HK-2 (cell line): Measurements from ENCODE around the gene FBXO46.

ENCODE experiments used
- DNase-seq: peaks from one replicate; pipeline ENCODE4 v3.0.0-alpha.2; 2018; ENCODE audit not compliant: unreplicated experiment

Gene FBXO46, protein sequence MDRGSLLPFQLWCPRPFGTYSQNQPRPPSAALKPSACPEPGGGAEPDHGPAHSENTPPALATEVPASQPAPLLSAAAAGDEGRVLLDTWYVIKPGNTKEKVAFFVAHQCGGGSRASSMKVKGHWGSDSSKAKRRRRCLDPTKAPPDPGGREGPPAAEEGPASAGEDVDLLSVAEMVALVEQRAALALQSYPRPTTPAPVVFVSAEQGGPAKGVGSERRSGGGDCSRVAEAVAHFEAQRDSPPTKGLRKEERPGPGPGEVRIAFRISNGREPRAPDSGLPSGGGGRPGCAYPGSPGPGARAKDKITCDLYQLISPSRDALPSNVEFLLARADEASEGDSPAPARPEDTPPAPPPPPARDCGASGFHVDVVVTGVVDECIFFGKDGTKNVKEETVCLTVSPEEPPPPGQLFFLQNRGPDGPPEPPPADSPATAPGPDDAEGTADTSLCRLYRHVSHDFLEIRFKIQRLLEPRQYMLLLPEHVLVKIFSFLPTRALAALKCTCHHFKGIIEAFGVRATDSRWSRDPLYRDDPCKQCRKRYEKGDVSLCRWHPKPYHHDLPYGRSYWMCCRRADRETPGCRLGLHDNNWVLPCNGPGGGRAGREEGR

DNA sequence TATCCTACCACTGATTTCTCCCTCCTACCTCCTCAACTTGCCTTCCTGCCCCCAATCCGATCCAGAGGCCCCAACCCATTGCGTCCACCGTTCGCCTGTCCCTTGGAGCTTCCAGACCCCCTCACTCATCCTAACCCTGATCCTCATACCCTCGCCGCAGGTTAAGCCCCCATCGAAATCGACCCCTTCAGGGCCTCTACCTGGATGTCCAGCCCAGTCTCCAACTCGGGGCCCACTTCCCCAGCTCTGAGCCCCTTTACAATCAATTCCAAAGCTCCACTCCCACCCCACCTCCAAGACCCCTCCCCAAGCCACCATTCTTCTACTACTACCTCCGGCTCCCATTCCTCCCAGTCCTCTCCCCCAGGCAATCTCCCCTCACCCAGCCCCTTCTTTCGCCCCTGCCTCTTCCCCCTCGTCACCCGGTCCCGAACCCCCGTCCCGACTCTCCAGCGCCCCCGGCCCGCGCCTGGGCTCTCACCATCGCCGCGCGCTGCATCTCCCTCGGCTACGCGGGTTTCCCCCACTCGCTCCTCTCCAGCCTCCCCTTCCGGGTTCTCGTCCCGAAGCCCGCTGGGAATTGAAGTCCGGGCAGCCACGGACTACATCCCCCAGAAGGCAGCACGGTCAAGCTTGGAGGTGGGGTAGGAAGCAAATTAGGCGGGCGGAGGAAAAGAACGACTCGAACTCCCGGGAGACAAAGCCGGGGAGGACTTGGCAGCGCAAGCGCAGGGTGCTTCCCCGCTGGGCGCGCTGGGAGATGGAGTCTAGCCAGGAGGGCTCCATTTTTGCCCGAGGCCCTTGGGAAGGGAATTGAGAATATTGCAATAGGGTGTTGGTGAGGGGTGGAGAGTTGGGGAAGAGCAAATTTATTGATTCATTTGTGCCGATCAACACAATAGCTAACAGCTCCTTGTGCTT lies at the start of gene FBXO46:
Gene FBXO46, minus strand, starts transcription at position 529 of the 921 bp plus-strand sequence. CDS start 17,401 bp downstream, outside the sequence.
- DNase-seq = peak; percentile 97

DNA sequence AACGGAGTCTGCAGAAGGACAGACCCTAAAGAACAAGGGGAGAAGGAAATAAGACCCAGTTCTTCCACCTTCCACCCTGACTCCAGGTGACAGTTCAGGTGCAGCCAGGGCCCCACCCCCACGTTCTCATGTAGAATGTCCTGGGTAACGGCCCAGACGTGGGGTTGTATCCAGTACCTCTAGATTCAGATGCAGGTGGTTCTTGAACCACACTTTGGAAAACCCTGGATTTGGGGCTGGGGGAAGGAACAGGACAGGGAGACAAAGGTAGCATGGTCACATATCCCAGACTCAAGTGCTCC lies 49.4 kb upstream of the FBXO46 start:
- no peak for DNase-seq

DNA sequence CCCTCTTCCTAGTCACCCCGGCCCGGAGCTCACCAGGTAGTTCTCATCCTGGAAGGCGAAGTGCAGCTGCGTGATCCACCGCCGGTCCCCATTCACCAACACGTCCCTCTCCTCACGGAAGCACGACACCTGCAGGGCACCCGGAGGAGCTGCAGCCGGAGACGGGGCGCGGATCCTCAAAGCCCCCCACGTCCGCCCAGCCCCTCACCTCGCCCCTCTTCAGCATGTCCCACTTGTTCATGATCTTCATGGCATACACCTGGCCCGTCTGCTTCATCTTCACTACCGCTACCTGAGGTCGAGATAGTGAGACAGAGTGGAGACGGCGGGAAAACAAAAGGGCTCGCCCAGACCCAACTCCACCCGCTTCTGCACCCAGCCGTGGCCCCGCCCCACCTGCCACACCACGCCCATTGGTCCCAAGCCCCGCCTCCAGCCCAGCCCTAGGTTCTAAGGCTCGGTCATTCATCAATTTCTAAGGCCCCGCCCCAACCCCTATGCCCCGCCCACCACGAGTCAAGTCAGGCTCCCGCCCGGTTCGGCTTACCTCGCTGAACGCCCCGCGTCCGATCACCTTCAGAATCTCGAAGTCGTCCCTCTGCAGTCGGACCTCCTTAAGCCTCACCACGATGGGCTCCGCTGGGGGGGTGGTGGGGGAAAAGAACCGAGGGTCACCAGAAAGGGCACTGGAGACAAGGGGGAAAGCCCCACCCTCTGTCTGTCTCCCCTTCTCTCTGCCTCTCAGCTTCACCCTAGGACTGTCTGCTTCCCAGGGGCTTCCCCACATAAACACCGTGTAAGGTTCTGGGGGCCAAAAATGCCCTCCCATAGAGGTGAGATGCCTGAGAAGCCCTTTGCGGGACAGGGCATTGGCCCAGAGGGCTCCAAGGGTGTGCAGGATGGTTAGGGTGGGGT lies 48.8 kb upstream of the FBXO46 start:
- no peak for DNase-seq

DNA sequence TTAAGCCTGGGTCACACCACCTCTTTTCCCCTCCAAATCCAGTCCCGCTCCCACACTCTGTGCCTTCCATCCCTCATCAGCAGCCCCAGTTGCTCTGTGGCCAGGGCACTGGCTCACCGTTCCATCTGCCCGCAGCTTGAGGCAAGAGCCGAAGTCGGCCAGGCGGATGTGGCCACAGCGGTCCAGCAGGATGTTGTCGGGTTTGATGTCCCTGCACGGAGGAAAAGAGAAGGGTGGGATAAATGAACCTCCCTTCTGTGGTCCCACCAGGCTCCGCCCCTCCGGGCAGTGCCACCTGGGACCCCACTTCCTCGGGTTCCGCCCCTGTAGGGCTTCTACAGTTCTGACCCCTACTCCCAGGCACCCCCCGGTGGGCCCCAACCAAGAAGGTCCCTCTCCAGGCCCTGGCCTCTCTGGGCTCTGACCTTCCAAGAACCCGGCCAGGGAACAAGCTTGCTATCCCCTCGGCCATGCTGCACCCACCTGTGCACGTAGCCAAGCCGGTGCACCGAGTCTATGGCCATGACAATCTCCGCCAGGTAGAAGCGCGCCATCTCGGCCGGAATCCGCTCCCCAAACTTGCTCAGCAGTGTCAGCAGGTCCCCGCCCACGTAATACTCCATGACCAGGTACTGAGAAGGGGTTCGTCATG lies 47.4 kb upstream of the FBXO46 start:
- DNase-seq = no peak

DNA sequence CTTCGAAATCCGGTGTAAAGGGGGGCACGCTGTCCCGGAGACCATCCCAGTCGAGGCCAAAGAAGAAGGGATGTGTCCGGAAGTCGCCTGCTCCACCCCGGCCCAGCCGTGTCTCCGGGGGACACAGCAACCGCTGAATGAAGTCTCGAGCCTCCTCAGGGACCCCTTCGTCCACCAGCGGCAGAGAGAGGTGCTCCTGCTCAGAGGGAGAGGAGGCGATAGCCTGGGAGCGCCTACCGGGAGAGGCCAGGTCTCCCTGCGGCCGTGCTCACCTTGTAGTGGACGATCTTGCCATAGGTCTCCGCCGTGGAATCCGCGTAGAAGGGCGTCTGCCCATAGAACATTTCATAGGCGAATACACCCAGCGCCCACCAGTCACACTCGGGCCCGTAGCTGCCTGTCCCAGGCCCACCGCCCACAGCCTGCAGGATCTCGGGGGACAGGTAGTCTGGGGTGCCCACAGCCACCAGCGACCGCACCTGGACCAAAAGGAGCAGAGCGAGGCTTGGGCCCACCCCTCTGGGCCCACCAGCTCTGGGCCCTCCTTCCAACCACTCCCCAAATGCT lies 46.8 kb upstream of the FBXO46 start:
- DNase-seq = no peak

DNA sequence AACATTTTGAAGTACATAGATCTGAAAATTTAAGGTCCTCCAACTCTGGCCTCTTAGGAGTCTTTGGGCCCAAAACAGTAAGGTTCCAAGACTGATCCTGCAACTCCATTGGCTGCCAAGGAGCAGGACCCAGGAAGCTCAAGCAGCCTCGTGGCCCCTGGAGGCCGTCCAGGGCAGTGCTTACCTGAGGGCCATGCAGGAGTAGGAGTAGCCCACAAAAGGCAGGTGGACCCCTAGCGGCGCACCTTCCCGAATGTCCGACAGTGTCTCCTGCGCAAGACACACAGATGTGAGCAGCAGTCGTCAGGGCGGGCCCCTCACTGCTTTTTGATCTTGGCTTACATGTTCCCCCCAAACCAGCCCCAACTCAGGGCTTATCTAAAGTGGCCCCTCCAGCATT lies 44.1 kb upstream of the FBXO46 start:
- no peak for DNase-seq

DNA sequence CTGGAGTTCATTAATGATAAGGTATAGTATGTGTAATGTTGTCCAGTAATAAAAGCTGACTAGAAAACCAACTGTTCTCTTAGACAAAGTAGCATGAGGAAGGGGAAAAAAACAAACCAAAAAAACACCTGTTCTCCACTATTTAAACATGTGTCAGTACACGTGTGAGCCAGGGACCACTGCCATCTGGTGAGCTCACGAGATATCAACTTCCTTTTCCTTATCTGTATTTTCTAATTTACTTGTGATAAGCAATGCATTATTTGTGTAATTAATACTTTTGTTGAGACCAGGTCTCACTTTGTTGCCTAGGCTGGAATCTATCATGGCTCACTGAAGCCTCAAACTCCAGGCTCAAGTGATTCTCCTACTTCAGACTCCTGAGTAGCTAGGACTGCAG lies 42.7 kb upstream of the FBXO46 start:
- DNase-seq = no peak

DNA sequence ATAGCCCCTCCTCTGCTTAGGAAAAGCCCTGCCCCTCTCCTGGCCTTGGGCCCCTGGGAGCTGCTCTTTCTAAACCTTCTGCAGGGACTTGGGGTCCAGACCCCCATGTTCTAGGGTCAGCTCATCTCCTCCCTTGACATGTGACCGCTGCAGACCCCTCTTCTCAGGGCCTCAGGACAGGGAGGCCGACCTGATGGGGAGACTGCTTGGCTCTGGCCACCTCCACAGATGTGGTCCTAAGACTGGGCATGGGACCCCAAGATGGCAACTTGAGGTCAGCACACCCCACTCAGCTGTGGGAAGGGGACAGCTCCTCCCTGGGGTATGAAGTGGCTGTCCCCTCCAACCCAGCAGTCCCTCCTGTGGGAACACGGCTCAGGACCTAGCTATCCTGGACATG lies 42.2 kb upstream of the FBXO46 start:
- DNase-seq = no peak

DNA sequence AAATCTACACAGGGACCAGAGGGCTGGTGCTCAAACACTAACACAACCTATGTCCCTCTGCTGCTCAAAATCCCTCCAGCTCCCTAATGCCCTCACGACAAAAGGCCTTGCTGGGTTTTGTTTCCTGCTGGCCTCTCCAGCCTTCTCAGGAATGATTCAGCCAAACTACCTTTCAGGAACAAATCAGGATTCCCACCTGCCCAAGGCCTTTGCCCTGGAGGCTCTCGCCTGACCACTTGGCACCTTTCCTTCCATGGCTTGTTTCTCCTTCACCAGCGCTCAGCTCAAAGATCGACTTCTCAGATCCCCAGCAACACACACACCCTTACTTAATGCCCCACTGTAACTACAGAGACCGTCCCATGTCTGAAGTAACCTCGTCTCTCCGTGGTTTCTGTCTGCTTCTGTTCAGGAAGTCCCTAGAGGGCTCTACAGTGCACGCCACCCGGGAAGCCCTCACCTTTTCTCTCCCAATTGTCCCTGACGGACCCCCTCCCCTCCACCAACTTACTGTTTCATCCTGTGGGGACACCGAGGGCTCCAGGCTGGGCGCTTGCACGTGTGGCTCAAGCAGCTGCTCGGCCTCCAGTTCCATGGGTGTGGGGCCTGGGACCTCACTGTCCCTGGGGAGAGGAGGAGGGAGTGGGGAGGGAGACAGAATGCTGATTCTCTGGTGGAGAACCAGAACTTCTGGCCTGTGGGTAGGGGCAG lies 41.6 kb upstream of the FBXO46 start:
- no peak for DNase-seq

DNA sequence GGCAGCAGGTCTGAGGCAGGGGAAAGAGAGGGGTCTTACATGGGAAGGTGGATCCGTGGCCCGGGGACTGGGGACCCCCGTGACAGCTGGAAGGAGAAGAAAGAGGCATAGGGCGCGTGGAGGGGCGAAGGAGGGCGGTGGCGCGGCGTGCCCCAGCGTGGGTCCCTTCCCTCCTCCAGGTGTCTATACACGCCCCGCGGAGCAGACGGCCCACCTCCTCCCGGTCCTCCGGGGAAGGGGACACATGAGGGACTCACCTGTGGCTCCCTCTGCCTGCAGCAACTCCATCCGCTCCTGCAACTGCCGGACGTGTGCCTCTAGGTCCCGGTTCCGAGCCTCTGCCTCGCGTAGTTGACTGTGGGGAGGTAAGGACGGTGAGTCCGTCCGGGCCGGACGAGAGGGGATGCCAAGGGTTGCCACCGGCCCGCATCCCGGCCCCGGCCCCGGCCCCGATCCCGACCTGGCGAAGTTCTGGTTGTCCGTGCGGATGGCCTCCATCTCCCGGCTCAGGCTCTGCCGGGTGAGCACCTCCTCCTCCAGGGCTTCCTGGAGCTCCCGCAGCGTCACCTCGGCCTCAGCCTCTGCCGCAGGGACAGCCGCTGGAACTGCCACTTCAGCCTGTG lies 40.7 kb upstream of the FBXO46 start:
- no peak for DNase-seq

DNA sequence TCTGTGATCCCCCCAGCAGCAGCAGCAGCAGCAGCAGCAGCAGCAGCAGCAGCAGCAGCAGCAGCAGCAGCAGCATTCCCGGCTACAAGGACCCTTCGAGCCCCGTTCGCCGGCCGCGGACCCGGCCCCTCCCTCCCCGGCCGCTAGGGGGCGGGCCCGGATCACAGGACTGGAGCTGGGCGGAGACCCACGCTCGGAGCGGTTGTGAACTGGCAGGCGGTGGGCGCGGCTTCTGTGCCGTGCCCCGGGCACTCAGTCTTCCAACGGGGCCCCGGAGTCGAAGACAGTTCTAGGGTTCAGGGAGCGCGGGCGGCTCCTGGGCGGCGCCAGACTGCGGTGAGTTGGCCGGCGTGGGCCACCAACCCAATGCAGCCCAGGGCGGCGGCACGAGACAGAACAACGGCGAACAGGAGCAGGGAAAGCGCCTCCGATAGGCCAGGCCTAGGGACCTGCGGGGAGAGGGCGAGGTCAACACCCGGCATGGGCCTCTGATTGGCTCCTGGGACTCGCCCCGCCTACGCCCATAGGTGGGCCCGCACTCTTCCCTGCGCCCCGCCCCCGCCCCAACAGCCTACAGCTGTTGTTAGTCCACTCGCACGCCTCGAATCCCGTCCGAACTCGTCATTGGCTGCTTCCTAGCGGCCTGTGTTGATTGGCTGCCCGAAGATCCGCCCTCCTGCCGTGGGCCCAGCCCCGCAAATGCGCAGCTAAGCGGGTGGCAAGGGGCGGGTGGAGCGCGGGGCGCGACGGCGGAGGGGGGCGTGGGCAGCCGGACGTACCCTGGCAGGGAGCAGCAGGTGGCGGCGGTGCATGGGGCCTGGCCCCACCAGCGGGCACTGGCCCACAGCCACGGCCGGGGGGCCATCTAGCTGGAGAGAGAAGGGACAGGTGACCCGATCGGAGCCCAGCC lies 39.8 kb upstream of the FBXO46 start:
- peak; percentile 99 for DNase-seq

DNA sequence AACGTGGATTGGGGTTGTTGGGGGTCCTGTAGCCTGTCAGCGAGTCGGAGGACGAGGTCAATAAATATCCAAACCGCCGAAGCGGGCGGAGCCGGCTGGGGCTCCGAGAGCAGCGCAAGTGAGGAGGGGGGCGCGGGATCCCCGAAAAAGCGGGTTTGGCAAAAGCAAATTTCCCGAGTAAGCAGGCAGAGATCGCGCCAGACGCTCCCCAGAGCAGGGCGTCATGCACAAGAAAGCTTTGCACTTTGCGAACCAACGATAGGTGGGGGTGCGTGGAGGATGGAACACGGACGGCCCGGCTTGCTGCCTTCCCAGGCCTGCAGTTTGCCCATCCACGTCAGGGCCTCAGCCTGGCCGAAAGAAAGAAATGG lies 39.1 kb upstream of the FBXO46 start:
- no peak for DNase-seq

DNA sequence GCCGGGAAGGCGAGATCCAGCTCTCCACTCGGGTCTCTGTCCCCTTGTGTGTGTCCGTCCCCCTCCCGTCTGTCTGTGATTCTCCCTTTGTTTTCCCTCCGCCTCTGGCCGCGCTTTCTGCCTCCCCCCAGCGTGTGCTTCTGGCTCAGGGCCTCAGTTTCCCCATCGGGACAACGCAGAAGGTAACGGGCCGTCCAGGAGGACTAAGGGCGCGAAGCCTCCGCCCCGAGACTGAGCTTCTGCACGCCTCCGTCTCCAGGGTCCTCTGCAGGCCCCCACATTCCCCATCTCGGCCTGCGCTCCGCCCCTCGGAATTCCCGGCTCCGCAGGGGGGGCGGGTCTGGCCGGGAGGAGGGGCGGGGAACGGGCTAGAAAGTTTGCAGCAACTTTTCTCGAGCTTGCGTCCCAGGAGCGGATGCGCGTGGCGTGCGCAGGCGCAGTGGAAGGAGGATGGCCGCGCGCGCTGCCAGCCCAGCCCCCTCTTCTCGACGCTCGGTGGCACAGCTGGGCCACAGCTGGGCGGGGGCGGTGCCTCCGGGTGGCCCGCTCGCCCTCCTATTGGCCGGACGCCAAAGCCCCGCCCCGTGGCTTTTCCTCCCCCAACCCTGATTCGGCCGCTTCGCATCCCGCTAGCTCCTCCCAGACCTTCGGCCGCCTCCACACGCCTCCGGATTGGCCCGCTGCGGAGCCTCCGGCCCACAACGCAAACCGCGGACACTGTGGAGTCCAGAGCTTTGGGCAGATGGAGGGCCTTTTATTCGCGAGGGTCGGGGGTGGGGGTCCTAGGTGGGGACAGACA lies 38.5 kb upstream of the FBXO46 start, which contains the start of gene SIX5:
Gene SIX5, minus strand, starts transcription at position 269 of the 799 bp plus-strand sequence. CDS start 408 bp downstream, outside the sequence.
- peak; percentile 99 for DNase-seq

DNA sequence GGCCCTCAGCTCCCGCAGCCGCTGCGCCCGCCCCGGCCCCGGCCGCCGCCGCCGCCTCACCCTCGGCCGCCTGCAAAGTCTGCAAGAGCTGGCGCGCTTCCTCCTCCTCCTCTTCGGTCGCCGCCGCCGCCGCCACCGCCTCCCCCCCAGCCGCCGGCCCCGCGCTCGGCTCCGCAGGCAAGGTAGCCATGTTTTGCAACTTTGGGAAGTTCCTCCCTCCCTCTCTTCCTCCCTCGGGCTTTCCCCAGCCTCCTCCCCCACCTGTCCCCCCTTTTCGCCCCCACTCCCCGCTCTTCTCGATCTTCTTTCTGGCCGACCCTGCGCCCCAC lies 37.9 kb upstream of the FBXO46 start:
- peak; percentile 69 for DNase-seq

DNA sequence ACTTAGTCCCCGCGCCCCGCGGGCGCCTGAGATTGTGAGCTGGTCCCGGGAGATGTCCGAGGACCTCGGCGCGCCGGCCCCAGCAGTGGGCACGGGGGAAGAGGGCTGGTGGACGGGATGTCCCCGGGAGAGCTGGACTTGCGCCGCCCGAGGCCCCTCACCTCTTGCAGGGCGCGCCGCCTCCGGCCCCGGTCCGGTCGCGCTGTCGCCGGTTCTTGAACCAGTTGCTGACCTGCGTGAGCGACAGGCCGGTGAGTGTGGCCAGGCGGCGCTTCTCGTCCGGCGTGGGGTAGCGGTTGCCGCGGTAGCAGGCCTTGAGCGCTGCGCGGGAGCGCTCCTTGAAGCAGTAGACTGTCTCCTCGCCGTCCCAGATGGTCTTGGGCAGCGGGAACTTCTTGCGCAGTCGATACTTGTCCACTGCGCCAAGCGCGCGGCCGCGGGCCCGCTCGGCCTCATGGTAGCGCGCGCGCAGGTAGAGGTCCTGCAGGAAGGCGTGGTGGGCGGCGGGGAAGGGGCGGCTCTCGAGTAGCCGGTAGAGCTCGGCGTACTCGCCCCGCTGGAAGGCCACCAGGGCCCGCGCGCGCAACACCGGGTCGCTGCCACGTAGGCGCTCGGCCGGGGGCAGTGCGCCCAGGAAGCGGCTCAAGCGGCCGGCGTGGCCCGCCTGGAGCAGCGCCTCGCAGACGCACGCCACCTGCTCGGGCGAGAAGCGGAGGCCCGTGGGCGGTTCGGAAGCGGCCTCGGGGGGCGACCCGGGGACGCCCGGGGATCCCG lies 37.4 kb upstream of the FBXO46 start:
- DNase-seq = peak; percentile 68

DNA sequence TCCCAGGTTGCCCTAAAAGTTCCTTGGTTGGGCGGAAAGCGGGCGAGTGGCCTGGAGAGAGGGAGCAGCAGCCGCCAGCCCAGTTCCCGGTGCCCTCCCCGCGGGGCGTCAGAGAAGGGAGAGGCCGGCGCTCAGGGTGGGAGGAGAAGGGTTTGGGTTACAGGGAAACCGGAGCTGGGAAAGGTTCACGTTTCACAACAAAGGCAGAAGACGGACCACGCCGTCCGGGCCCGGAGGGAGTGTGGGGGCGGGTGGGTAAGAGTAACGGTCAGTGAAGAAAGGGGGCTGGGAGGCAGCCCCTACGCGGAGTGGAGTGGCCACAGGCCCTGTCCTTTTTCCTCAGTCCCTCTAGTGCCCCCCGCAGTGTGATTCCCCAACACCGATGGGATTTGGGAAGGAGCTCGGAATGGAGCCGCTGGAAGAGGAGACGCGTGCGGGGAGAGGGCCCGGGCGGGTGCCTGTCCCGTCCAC lies 36.7 kb upstream of the FBXO46 start:
- peak; percentile 81 for DNase-seq

DNA sequence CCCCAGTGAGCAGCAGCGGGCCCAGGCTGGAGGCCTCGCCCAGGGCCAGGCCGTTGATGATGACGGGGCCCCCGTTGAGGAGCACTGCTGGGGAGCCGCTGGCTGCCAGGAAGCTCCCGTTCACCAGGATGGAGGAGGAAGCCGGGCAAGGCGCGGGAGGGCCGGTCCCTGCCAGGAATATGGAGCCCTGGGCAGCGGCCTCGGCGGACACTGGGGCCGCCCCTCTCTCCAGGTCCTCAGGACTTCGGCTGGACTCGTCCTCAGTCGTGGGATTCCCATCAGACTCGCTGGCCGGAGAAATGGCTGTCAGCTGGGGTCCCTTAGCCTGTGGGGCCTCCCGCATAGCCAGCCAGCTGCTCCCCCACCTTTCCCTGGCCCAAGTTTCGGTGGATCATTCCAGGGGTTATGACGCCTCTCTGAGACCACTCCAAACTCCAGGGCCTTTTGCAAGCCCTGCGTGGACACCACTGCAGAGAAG lies 36.2 kb upstream of the FBXO46 start:
- peak; percentile 47 for DNase-seq
